HG03066 (cell line): Measurements from ENCODE around the gene NEURL2.
"Not testable (repeated sequence)": the region's sequence is repeated elsewhere in the genome, so short reads cannot be mapped to it uniquely, and the experiment has no call there.

Source experiments
- ATAC-seq: cut with Tn5 transposase; IDR thresholded peaks from one replicate; pipeline ENCODE4 v1.9.1; 2021; ENCODE audit warnings: low read depth; ENCODE audit not compliant: unreplicated experiment

The NEURL2 gene

GRCh38 chr20:45890985-45891983 is at the start of gene NEURL2, which contains the start of gene CTSA:
Gene NEURL2, minus strand, starts transcription at chr20:45891208. Its CDS starts 217 bp downstream, at chr20:45890991.
Gene CTSA, plus strand, starts transcription at chr20:45891335. Its CDS starts 234 bp downstream, at chr20:45891569.
- ATAC-seq = peak; percentile 72

GRCh38 chr20:45940469-45940868 is 49.5 kb upstream of the NEURL2 start:
- ATAC-seq = no peak

- ATAC-seq = no peak
Measured at GRCh38 chr20:45940053-45940452, 49.0 kb upstream of the NEURL2 start.

- no peak for ATAC-seq
Measured at GRCh38 chr20:45938727-45939438, 47.9 kb upstream of the NEURL2 start.

GRCh38 chr20:45937765-45938164 is 46.8 kb upstream of the NEURL2 start:
- no peak for ATAC-seq

GRCh38 chr20:45935416-45936046 is 44.5 kb upstream of the NEURL2 start:
- peak; percentile 7 for ATAC-seq

GRCh38 chr20:45934586-45935415 is 43.8 kb upstream of the NEURL2 start, which contains the start of gene PCIF1:
Gene PCIF1, plus strand, starts transcription at chr20:45934683. Its CDS starts 4,317 bp downstream, at chr20:45939000.
- peak; percentile 72 for ATAC-seq

- ATAC-seq = no peak
Measured at GRCh38 chr20:45934046-45934585, 43.1 kb upstream of the NEURL2 start.

GRCh38 chr20:45933266-45934045 is 42.4 kb upstream of the NEURL2 start:
- no peak for ATAC-seq

- not testable (repeated sequence) for ATAC-seq
Measured at GRCh38 chr20:45931680-45932079, 40.7 kb upstream of the NEURL2 start.

GRCh38 chr20:45927071-45927878 is 36.3 kb upstream of the NEURL2 start:
- no peak for ATAC-seq

- no peak for ATAC-seq
Measured at GRCh38 chr20:45926731-45927070, 35.7 kb upstream of the NEURL2 start.

GRCh38 chr20:45925821-45926506 is 35.0 kb upstream of the NEURL2 start:
- ATAC-seq = no peak

- ATAC-seq = no peak
Measured at GRCh38 chr20:45924391-45925261, 33.6 kb upstream of the NEURL2 start.

GRCh38 chr20:45921337-45922189 is 30.6 kb upstream of the NEURL2 start:
- no peak for ATAC-seq
